GM19463 (cell line): ENCODE measurements around the gene DNM2.
"Not testable (repeated sequence)": the region's sequence is repeated elsewhere in the genome, so short reads cannot be mapped to it uniquely, and the experiment has no call there.

Experiments used
- ATAC-seq: cut with Tn5 transposase; IDR thresholded peaks from one replicate; pipeline ENCODE4 v1.9.1; 2021; ENCODE audit warnings: mild to moderate bottlenecking, moderate library complexity; ENCODE audit not compliant: unreplicated experiment

The DNM2 gene

GRCh38 chr19:10720607-10721125, 2.8 kb downstream of the DNM2 start:
- ATAC-seq: no peak

- no peak for ATAC-seq
Observed at GRCh38 chr19:10723591-10723990, 5.7 kb downstream of the DNM2 start.

DNA sequence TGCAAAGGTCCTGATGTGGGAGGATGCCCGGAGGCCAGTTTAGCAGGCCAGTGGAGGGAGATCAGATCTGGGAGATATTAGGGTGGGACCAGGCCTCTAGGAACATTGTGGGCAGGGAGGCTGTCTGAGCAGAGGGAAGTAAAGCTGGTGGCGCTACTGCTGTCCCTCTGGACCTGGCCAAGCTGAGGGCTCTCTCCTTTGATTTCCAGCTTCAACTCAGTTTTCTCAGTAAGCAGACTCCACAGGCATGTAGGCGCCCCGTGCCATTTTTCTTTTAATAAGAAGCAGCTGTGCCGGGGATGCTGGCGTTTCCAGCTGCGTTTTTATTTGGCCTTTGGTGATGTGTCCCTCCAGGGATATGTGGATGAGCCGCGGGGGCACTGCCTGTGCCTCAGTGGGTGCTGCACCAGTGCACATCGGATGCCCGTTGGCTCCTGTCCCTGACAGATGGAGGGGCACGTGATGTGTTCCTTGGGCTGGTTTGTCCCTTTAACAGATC, 6.7 kb downstream of the DNM2 start:
- no peak for ATAC-seq

- ATAC-seq: no peak
Observed at GRCh38 chr19:10725415-10725814, 7.5 kb downstream of the DNM2 start.

- ATAC-seq: no peak
Observed at GRCh38 chr19:10726268-10726667, 8.4 kb downstream of the DNM2 start.

DNA sequence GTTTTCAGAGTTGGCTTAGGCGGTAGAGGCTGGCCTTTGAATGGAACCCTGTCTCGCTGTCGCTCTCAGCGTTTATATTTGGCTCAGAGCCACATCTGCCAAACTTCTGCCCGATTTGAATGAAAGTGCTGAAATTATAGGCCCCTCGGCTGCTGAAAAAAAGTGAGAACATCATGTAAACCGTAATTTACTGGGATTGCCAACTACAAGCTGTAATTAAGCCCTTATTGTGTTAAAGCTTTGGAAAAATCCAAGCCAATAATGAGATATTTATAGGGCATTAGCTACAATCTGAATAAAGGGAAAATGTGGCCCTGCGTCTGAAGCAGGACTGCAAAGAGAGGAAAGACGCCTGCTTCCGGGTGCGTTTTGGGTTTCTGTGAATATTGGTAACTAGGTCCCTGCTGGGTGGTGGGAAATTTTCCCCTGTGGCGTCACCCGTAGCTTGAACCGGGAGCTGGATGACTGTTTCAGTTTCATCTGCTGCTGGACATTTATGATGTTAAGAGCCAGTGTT, 9.9 kb downstream of the DNM2 start:
- no peak for ATAC-seq

- no peak for ATAC-seq
Observed at GRCh38 chr19:10729411-10729810, 11.5 kb downstream of the DNM2 start.

DNA sequence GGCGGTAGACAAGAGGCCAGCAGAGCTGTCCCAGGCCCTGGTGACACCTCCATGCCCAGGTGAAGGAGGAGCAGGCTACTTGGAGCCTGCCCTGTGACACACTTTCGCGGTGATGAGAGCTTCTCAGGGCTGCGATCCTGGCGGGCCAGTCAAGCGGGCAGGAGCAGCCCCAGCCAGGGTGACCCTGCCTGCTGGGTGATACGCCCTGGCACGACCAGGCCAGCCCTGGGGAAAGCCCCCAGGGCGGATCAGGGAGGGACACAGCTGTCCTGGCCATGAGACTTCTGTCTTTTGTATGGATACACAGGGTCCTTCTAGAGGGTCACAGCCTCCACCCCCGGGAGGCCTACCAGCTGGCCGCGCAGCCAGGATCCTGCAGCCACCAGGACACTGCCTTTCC, 13.1 kb downstream of the DNM2 start:
- ATAC-seq: no peak

DNA sequence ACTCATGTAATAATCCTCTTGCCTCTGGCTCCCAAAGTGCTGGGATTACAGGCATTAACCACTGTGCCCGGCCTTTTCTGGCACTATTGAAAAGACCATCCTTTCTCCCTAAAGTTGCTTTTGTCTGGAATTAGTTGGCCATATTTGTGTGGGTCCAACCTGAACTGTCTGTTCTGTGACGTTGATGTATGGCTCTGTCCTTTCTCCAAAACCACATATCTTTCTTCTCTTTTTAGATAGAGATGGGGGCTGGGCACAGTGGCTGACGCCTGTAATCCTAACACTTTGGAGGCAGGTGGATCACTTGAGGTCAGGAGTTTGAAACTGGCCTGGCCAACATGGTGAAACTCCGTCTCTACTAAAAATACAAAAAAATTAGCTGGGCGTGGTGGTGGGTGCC, 17.9 kb downstream of the DNM2 start:
- no peak for ATAC-seq

DNA sequence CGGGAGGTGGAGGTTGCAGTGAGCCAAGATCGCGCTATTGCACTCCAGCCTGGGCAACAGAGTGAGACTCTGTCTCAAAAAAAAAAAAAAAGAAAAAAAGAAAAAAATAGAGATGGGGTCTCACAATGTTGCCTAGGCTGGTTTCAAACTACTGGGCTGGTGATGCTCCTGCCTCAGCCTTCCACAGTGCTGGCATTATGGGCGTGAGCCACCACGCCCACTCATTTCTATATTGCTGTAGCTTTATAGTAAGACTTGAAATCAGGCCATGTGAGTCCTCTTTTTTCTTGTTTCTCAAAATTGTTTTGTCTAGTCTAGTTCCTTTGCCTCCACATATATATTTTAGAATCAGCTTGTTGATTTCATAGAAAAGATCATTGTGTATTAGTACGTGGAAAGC, 18.3 kb downstream of the DNM2 start:
- ATAC-seq: no peak

DNA sequence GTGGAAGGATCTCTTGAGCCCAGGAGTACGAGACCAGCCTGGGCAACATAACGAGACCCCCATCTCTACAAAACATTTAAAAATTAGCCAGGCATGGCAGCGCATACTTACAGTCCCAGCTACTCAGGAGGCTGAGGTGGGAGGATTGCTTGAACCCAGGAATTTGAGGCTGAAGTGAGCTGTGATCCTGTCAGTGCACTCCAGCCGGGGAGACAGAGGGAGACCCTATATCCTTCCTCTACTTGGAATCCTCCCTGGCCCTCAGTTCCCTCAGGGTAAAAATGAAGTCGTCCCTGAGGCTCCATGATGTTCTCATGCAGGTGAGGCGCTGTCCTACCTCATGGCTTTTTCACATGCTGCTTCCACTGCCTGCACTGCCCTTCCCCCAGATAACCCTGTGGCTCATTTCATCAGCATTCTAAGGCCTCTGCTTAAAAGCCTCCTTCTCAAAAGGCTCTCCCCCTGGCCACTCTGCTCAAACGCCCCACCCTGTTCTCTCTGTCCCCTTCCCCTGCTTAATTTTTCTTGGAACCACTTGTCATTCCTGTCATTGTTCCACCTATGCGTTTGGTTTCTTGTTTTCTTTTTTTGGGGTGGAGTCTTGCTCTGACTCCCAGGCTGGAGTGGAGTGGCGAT, 19.2 kb downstream of the DNM2 start:
- no peak for ATAC-seq

DNA sequence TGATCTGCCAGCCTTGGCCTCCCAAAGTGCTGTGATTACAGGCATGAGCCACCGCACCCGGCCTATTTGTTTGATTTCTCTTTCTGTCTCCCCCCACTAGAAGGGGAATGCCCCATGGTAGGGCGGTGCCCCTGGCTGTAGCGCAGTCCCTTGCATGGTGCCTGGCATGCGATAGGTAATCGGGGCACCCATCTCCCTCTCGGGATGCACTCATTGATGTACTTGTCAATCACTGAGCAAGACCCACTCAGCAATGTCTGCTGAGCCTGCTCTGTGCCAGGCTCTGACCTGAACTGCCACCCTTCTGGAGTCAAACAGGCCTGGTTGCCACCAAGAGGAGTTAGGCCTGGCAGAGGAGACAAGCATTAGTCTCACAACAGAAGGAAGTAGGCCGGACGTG, 19.8 kb downstream of the DNM2 start:
- ATAC-seq: no peak

GRCh38 chr19:10740798-10741197, 22.9 kb downstream of the DNM2 start:
- no peak for ATAC-seq

DNA sequence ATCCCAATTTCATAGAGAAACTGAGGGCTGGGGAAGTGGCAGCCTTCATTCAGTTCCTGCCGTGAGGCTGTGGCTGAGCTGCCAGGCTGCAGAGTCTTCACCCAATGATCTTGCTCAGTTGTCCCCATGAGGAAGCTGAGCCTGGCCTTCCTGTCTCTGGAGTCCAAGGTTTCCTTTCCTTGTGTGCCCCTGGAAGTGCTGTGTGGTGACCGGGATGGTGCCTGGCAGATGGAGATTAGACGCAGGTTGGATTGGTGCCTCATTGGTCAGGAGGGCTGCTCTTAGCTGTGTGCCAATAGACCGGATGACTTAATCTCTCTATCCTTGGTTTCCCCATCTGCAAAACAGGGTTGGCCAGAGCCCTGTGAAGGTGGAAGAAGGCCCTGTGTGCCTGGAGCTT, 24.6 kb downstream of the DNM2 start:
- ATAC-seq: no peak

DNA sequence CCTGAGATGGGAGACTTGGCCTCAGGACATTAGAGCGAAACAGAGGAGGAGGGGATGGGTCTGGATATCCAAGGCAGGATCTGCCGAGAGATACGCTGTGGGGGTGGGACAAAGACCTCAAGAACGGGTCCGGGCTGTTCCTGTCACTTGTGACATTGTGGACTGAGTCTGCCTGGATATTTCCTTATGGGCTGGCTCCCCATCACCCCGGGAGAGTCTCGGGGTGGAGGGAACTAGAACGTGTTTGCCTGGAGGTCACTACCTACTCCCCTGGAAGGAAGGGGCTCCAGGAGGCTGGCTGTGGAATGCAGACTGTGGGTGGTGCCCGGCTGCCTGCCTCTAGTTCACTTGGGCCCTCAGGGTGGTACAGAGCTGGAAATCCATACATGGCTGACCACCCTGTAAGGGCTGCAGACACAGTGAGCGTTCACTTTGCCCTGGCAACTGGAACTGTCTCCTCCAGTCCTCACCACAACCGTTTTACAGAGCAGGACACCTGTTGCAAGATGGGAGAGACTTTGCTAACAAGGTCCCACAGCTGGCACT, 26.4 kb downstream of the DNM2 start:
- no peak for ATAC-seq

DNA sequence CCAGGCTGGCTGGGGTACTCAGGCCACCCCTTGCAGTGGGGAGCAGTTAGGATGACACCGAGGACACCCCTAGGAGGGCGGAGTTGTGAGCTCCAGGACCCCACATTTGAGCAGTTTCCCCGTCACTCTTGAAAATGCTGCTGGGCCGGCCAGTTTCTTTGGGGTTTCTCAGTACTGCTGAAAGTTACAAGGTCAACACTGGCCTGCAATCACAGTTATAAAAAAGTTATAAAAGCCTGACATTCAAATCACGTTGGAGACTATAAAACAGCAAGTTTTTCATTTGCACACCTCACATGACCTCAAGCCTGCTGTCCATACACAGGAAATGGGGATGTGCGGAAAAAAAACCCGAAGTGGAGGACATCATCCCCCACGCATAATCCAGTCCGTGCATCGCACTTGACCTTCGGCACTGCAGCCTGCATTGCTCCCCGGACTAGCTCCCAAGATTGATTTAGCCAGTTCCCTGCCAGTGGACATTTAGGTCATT, 27.0 kb downstream of the DNM2 start:
- ATAC-seq: no peak

GRCh38 chr19:10746437-10746836, 28.6 kb downstream of the DNM2 start:
- ATAC-seq: not testable (repeated sequence)

GRCh38 chr19:10747271-10747670, 29.4 kb downstream of the DNM2 start:
- no peak for ATAC-seq

DNA sequence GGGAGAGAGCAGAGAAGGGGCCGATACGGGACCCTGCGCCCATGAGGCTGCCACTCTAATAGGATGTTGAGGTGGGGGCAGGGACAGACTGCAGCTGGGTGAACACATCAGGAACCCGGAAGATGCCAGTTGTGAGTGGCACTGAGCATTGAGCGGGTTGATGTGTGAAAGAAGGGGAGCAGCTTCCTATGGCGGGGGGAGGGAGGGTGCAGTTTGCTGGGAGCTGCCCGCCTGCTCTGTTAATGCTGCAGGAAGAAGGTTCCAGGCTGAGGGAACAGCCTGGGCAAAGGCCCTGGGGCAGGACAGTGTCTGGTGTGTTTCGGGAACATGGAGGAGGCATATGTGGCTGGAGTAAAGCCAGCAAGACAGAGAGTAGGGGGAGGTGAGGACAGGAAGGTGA, 29.8 kb downstream of the DNM2 start:
- ATAC-seq: no peak

DNA sequence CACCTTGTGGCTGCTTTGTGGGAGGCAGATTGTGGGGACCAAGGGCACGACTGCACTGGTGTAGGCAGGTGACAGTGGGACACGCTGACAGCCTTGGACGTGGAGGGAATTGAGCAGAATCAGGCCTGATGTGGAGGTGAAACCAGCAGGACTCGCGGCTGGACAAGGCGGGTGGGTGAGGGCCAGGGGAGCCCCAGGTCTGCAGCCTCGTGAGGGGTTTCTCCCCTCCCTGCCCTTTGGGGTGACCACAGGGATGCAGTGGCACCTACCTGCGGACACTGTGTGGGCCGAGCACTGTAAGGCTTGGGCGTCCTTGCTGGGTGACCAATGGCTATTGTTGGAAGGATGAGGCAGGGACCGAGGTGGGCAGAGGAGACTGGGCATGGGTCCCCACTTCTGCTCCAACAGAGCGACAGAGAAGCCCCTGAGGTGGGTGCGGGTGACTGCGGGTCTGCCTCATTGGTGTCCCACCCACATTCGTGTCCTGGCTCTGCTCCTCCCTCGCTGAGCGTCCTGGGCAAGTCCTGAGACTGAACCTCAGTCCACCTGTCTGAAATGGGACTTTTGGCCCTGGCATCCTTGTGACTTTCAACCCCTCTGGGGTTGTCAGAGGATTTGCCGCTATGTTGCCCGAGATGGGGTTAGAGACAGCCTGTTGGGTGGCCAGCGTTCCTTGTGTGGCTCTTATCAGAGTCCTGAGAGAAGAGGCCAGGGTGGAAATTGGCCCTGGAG, 30.5 kb downstream of the DNM2 start:
- no peak for ATAC-seq

- ATAC-seq: no peak
Observed at GRCh38 chr19:10748927-10749434, 31.1 kb downstream of the DNM2 start.
